HepG2 (cell line): ENCODE data around the gene BUB1. TPM values are rescaled to one million over a fixed set of nuclear protein-coding genes. Genes with fewer than 3 reads are reported as not detected.

Experiments
- ATAC-seq: fragments of 200-7000 bp; cut with Tn5 transposase; 3 replicates; pipeline ENCODE4 v1.9.1; 2020; ENCODE audit warnings: mild to moderate bottlenecking, moderate library complexity
- BruUV-seq: library from RNA; stranded (reverse); fragments of 400-500 nt; replicated peaks from 2 replicates; lab custom pipeline; 2021; lab: Mats Ljungman, UMichigan
- CTCF ChIA-PET: fragments of 300-600 bp; formaldehyde crosslinking; extraction: SDS; loops from one replicate; lab custom pipeline; 2021; ENCODE audit warnings: low total read pairs, inconsistent platforms, low intra/inter-chr PET ratio; lab: Yijun Ruan, JAX
- POLR2A ChIA-PET: fragments of 350-600 bp; sonication (Branson Sonifier 250); formaldehyde crosslinking; loops from one replicate; lab custom pipeline; 2020; ENCODE audit warnings: antibody characterized with exemption, inconsistent platforms; lab: Yijun Ruan, JAX
- DNase-seq: peaks from one replicate; pipeline ENCODE4 v3.0.0-alpha.2; 2015; ENCODE audit warnings: low spot score
- FAIRE-seq: peaks from 3 replicates; lab custom pipeline; 2011; peaks lifted over from hg19 to GRCh38; lab: Jason Lieb, UNC
- H2AFZ ChIP-seq: one replicate; pipeline ENCODE4 v1.6.1; 2011; ENCODE audit warnings: low read length, inconsistent platforms
- H3K27ac ChIP-seq: fragments of 300-600 bp; 3 replicates; pipeline ENCODE4 v1.8.0; 2011; ENCODE audit warnings: mixed run types, mild to moderate bottlenecking, mixed read lengths, low read length, inconsistent platforms; ENCODE audit not compliant: insufficient read depth; ENCODE audit errors: extremely low read length
- H3K27me3 ChIP-seq, 2 experiments: fragments of 200-600 bp in 1 of 2; 2 replicates in 1 of 2; 3 replicates in 1 of 2; pipeline versions ENCODE4 v1.6.0 to v1.8.0; 2011; ENCODE audit warnings: low read length in 2 of 2, mild to moderate bottlenecking in 2 of 2, moderate library complexity in 2 of 2, inconsistent platforms in 1 of 2; ENCODE audit not compliant: insufficient read depth in 2 of 2, control insufficient read depth in 1 of 2
- H3K36me3 ChIP-seq, 2 experiments: fragments of 200-600 bp in 1 of 2; replicated peaks in 1 of 2; 2 replicates in 1 of 2; 3 replicates in 1 of 2; pipeline versions ENCODE4 v1.5.1 to v1.8.0; 2011; ENCODE audit warnings: low read length in 2 of 2, inconsistent platforms in 1 of 2; ENCODE audit not compliant: insufficient read depth in 2 of 2, control insufficient read depth in 1 of 2
- H3K4me1 ChIP-seq: 2 replicates; pipeline ENCODE4 v1.5.1; 2012; ENCODE audit warnings: low read length, inconsistent platforms; ENCODE audit not compliant: insufficient read depth
- H3K4me2 ChIP-seq: 2 replicates; pipeline ENCODE4 v1.6.0; 2011; ENCODE audit warnings: low read depth, low read length, inconsistent platforms
- H3K4me3 ChIP-seq, 3 experiments: fragments of 200-600 bp in 1 of 3; sonication (generic), shearing (Covaris generic) in 1 of 3; replicated peaks in 1 of 3; 2 replicates each; pipeline ENCODE4 v1.5.1; 2011 to 2016; ENCODE audit warnings: low read length in 3 of 3, inconsistent platforms in 2 of 3, low read depth in 2 of 3, mild to moderate bottlenecking in 2 of 3, control low read depth in 1 of 3, mixed read lengths in 1 of 3; ENCODE audit not compliant: insufficient read depth in 1 of 3
- H3K79me2 ChIP-seq: one replicate; pipeline ENCODE4 v1.6.1; 2011; ENCODE audit warnings: low read length, inconsistent platforms; ENCODE audit not compliant: insufficient read depth
- H3K9ac ChIP-seq: 2 replicates; pipeline ENCODE4 v1.6.0; 2011; ENCODE audit warnings: mild to moderate bottlenecking, low read depth, low read length, inconsistent platforms; ENCODE audit not compliant: insufficient read depth
- H3K9me3 ChIP-seq: 2 replicates; pipeline ENCODE4 v1.5.1; 2012; ENCODE audit warnings: mild to moderate bottlenecking, low read length
- H4K20me1 ChIP-seq: 2 replicates; pipeline ENCODE4 v1.6.0; 2011; ENCODE audit warnings: inconsistent platforms, mild to moderate bottlenecking, low read length, moderate library complexity; ENCODE audit not compliant: insufficient read depth
- DMTF1 ChIP-seq: sonication (generic); formaldehyde crosslinking; IDR thresholded peaks from 2 replicates; pipeline ENCODE4 v1.4.0; 2020; ENCODE audit warnings: mild to moderate bottlenecking, missing genetic modification reagents
- LCORL ChIP-seq, 2 experiments: fragments of 450-650 bp in 1 of 2; sonication (generic) in 1 of 2; formaldehyde crosslinking in 1 of 2; IDR thresholded peaks; 2 replicates each; pipeline versions ENCODE4 v1.5.0 to v1.6.1; 2017 to 2020; ENCODE audit warnings: antibody characterized with exemption in 1 of 2, missing genetic modification reagents in 1 of 2
- TBL1XR1 ChIP-seq: fragments of 150-350 bp; IDR thresholded peaks from 2 replicates; pipeline ENCODE4 v1.6.1; 2014; ENCODE audit warnings: borderline replicate concordance, low read length; ENCODE audit not compliant: partially characterized antibody
- ZNF24 ChIP-seq: fragments of 450-650 bp; IDR thresholded peaks from 2 replicates; pipeline ENCODE4 v1.6.1; 2017; ENCODE audit warnings: antibody characterized with exemption, mild to moderate bottlenecking
- WGBS: methylation state at CpG from one replicate; pipeline ENCODE4 v1.1.6; 2017; ENCODE audit warnings: low lambda C conversion rate; 5-methylcytosine and 5-hydroxymethylcytosine counted together
- in situ Hi-C: cut with HindIII; loops from 2 replicates; pipeline ENCODE4 v1.10.0; 2017; ENCODE audit warnings: low pct_unique_long_range_greater_than_20kb; ENCODE audit not compliant: extremely low pct_ligation_motif_present
- intact Hi-C: fragments of 100-400 bp; cut with micrococcal nuclease; formaldehyde crosslinking; loops from one replicate; pipeline ENCODE4 v1.10.0; 2022; ENCODE audit not compliant: unreplicated experiment
- polyA plus RNA-seq, 8 experiments: library from polyadenylated mRNA; depleted of rRNA in 3 of 8; stranded (reverse) in 7 of 8; unstranded in 1 of 8; fragments of >200 nt; fragmentation: Illumina TruSeq in 4 of 8; extraction: Trizol in 4 of 8; gene quantifications; 2 replicates each; pipeline versions ENCODE4 v1.2.1 to v1.2.3, GENCODE V29; 2011 to 2016; ENCODE audit warnings: low read depth in 4 of 8, missing spikeins in 1 of 8, mixed read lengths in 1 of 8; ENCODE audit not compliant: insufficient read depth in 1 of 8
- total RNA-seq, 5 experiments: library from RNA; depleted of rRNA; stranded (reverse); fragments of >200 nt; fragmentation: Illumina TruSeq; extraction: Trizol; gene quantifications; 2 replicates each; pipeline ENCODE4 v1.2.3, GENCODE V29; 2016; ENCODE audit warnings: low read depth in 1 of 5
- TF ChIP-seq, protein P1 (sequence below): sonication (generic); formaldehyde crosslinking; IDR thresholded peaks from 2 replicates; pipeline ENCODE4 v1.5.1; 2020; ENCODE audit warnings: mild to moderate bottlenecking, missing genetic modification reagents, moderate library complexity

The BUB1 gene
- total and polyA plus RNA-seq, 2 of the 13 experiments (the other 11 are each of a cell fraction or from before 2014, with no cell fraction given), result 27.8 to 52.6 TPM

DNA sequence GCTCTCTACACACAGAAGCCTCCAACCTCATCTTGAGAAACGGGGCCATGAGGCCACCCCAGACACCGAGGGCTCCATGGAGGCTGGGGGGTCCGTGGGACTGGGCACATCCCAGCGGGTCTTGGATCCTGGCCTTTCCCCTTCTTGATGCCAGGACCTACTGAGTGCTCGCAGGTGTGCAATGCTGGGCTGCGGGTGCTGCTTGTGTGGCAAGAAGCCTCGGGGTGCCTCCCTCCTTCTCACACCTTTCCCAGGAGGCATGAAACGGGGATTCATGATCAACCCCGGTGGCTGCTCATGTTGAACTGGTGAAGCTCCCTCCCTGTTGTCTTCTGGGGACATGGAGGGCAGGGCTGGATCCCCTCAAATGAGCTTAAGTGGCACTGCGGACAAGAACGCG, 2.0 kb upstream of the BUB1 start:
- DNase-seq, result no peak
- no peak overlapping the region for H3K9ac ChIP-seq
- H4K20me1 ChIP-seq, result no peaks in the 10 kb centered on the region
- H3K4me2 ChIP-seq, result no peak overlapping the region; the same call in 1 of the 2 replicates
- peaks cover 0 to 24% of the 10 kb centered on the region in 2 experiments; a peak in 3 of 5 replicates for H3K27me3 ChIP-seq
- no peak for TF ChIP-seq ZNF24
- TF ChIP-seq, protein P1, sequence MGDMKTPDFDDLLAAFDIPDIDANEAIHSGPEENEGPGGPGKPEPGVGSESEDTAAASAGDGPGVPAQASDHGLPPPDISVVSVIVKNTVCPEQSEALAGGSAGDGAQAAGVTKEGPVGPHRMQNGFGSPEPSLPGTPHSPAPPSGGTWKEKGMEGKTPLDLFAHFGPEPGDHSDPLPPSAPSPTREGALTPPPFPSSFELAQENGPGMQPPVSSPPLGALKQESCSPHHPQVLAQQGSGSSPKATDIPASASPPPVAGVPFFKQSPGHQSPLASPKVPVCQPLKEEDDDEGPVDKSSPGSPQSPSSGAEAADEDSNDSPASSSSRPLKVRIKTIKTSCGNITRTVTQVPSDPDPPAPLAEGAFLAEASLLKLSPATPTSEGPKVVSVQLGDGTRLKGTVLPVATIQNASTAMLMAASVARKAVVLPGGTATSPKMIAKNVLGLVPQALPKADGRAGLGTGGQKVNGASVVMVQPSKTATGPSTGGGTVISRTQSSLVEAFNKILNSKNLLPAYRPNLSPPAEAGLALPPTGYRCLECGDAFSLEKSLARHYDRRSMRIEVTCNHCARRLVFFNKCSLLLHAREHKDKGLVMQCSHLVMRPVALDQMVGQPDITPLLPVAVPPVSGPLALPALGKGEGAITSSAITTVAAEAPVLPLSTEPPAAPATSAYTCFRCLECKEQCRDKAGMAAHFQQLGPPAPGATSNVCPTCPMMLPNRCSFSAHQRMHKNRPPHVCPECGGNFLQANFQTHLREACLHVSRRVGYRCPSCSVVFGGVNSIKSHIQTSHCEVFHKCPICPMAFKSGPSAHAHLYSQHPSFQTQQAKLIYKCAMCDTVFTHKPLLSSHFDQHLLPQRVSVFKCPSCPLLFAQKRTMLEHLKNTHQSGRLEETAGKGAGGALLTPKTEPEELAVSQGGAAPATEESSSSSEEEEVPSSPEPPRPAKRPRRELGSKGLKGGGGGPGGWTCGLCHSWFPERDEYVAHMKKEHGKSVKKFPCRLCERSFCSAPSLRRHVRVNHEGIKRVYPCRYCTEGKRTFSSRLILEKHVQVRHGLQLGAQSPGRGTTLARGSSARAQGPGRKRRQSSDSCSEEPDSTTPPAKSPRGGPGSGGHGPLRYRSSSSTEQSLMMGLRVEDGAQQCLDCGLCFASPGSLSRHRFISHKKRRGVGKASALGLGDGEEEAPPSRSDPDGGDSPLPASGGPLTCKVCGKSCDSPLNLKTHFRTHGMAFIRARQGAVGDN (CRISPR knock-in tag), result peak; percentile 23; the same call in 1 of the 2 replicates
- TF ChIP-seq, all 625 proteins: peak for 1
- ChIA-PET CTCF (no interaction called here), POLR2A (no interaction called here)
- in situ Hi-C loops, result no loop called here
- Histone ChIP-seq H3K4me1 (peaks cover 29% of the 10 kb centered on the region), H2AFZ (no peak overlapping the region), H3K36me3 (peaks cover 0 to 1% of the 10 kb centered on the region in 2 experiments; a peak in 1 of 5 replicates), H3K27ac (no peak overlapping the region), H3K9me3 (no peaks in the 10 kb centered on the region), H3K79me2 (peaks cover 28% of the 10 kb centered on the region), H3K4me3 (no peak overlapping the region)
- no TSS peak for BruUV-seq
- FAIRE-seq, result no peak
- ATAC-seq, result no peak
- intact Hi-C loops, result no loop called here
- WGBS, result 68% methylated on average over 6 of the region's 12 CpGs

- ATAC-seq, result no peak
- peak overlapping the region; percentile 70 to 96 (median 85); a peak in 5 of 6 replicates for H3K4me3 ChIP-seq
- DNase-seq, result no peak
- H4K20me1 ChIP-seq, result no peaks in the 10 kb centered on the region
- 26% methylated on average over 9 of the region's 9 CpGs for WGBS
- BruUV-seq, result no TSS peak
- FAIRE-seq, result no peak
- POLR2A ChIA-PET, result no interaction called here
- no peaks in the 10 kb centered on the region for H3K9me3 ChIP-seq
- peaks cover 0 to 5% of the 10 kb centered on the region in 2 experiments; a peak in 1 of 5 replicates for H3K36me3 ChIP-seq
- intact Hi-C loops, result no loop called here
- peaks cover 34% of the 10 kb centered on the region for H3K79me2 ChIP-seq
- CTCF ChIA-PET, result no interaction called here
- H3K4me1 ChIP-seq, result peaks cover 34% of the 10 kb centered on the region
- in situ Hi-C loops, result no loop called here
- peak overlapping the region; percentile 76; the same call in 1 of the 2 replicates for H3K9ac ChIP-seq
- H2AFZ ChIP-seq, result peak overlapping the region; percentile 80
- peaks cover 0 to 24% of the 10 kb centered on the region in 2 experiments; a peak in 3 of 5 replicates for H3K27me3 ChIP-seq
- H3K27ac ChIP-seq, result no peak overlapping the region
- peak overlapping the region; percentile 94 for H3K4me2 ChIP-seq
- TF ChIP-seq TBL1XR1, result no peak
- no peak for TF ChIP-seq LCORL (IDR thresholded peaks at IDR 0.05)
- TF ChIP-seq LCORL (CRISPR knock-in tag; IDR thresholded peaks at IDR 0.05), result no peak
- TF ChIP-seq DMTF1 (CRISPR knock-in tag), result 0 out of 2 replicates have a peak, but pooled peaks have one; percentile 6
These were observed 1.5 kb upstream of the BUB1 start for GRCh38 chr2:110679337-110679707.
